ENCODE data around the gene METTL17.
"Not testable (repeated sequence)": the region's sequence is repeated elsewhere in the genome, so short reads cannot be mapped to it uniquely, and the experiment has no call there.

The METTL17 gene

GRCh38 chr14:20989787-20990600 is at the start of gene METTL17:
Gene METTL17 (plus strand): TSS chr14:20989980. CDS start chr14:20990003, 23 bp downstream.
- peak; percentile 46 to 95 (median 84) for DNase-seq

GRCh38 chr14:20945146-20945545 is 44.6 kb upstream of the METTL17 start:
- peak in 3 of 56 donors; percentile 0 to 15 (median 2) for DNase-seq

GRCh38 chr14:20946707-20947106 is 43.1 kb upstream of the METTL17 start:
- DNase-seq, result not testable (repeated sequence)

GRCh38 chr14:20954736-20955537 is 34.8 kb upstream of the METTL17 start, which contains the start of gene RNASE2:
Gene RNASE2 (plus strand): TSS chr14:20955487. CDS start chr14:20955772, 285 bp downstream.
- peak in 3 of 56 donors; percentile 1 to 23 (median 11) for DNase-seq

- peak in 10 of 56 donors; percentile 2 to 23 (median 5) for DNase-seq
These were observed 34.3 kb upstream of the METTL17 start for GRCh38 chr14:20955538-20955873.

- no peak for DNase-seq
These were observed 33.3 kb upstream of the METTL17 start for GRCh38 chr14:20956376-20956976.

GRCh38 chr14:20958946-20959345 is 30.8 kb upstream of the METTL17 start:
- not testable (repeated sequence) for DNase-seq

GRCh38 chr14:20969336-20969735 is 20.4 kb upstream of the METTL17 start:
- DNase-seq, result no peak

GRCh38 chr14:20970647-20970982 is 19.2 kb upstream of the METTL17 start:
- DNase-seq, result no peak

- DNase-seq, result peak; percentile 22 to 84 (median 66)
These were observed 18.6 kb upstream of the METTL17 start for GRCh38 chr14:20970983-20971704.

- DNase-seq, result no peak
These were observed 18.1 kb upstream of the METTL17 start for GRCh38 chr14:20971705-20972021.

- no peak for DNase-seq
These were observed 16.3 kb upstream of the METTL17 start for GRCh38 chr14:20973501-20973900.

GRCh38 chr14:20976291-20976690 is 13.5 kb upstream of the METTL17 start:
- DNase-seq, result no peak

GRCh38 chr14:20978687-20979086 is 11.1 kb upstream of the METTL17 start:
- no peak for DNase-seq

- DNase-seq, result no peak
These were observed 8.9 kb upstream of the METTL17 start for GRCh38 chr14:20980906-20981305.

GRCh38 chr14:20982646-20983369 is 7.0 kb upstream of the METTL17 start:
- no peak for DNase-seq

GRCh38 chr14:20985650-20986049 is 4.1 kb upstream of the METTL17 start:
- DNase-seq, result not testable (repeated sequence)

GRCh38 chr14:20986811-20987210 is 3.0 kb upstream of the METTL17 start:
- no peak for DNase-seq

- DNase-seq, result no peak
These were observed 886 bp upstream of the METTL17 start for GRCh38 chr14:20988717-20989470.

GRCh38 chr14:20989471-20989786 is 351 bp upstream of the METTL17 start:
- DNase-seq, result no peak

Data from amygdala (tissue), 56 donors.